NT2/D1 (cell line): ENCODE measurements around the gene UCP1.

ENCODE experiments used
- SUZ12 ChIP-seq: IDR thresholded peaks from 2 replicates; pipeline ENCODE4 v1.6.1; 2011; ENCODE audit not compliant: insufficient read length, insufficient read depth; ENCODE audit errors: extremely low read depth
- YY1 ChIP-seq: IDR thresholded peaks from 2 replicates; pipeline ENCODE4 v1.6.1; 2011; ENCODE audit not compliant: insufficient read length, insufficient read depth
- ZNF274 ChIP-seq: IDR thresholded peaks from 2 replicates; pipeline ENCODE4 v1.6.1; 2011; ENCODE audit warnings: mild to moderate bottlenecking, low read depth, low read length

- TF ChIP-seq YY1 (no peak), ZNF274 (no peak), SUZ12 (no peak)
Measured at GRCh38 chr4:140557831-140558435, 10.8 kb downstream of the UCP1 start.
